ENCODE results near the gene FERMT2.

DNA sequence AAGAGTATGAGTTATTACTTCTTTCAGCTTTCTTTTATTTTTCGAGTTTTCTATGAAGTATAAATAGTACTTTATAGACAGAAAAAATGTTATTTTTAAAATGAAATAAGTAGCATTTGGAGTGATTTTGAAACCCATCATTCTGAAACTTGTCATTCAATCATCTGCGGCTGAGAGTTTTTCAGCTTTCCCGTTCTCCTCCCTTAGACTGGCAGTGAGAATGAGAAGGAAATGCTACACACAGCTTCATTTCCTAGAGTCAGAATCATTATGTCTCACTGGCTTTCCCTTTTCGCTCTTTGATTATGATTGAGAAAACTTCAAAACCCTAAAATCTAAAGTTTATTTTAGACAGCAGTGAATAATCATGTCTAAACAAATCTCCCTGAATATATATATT is 125.8 kb downstream of the FERMT2 start:
- TF ChIP-seq, protein P1, sequence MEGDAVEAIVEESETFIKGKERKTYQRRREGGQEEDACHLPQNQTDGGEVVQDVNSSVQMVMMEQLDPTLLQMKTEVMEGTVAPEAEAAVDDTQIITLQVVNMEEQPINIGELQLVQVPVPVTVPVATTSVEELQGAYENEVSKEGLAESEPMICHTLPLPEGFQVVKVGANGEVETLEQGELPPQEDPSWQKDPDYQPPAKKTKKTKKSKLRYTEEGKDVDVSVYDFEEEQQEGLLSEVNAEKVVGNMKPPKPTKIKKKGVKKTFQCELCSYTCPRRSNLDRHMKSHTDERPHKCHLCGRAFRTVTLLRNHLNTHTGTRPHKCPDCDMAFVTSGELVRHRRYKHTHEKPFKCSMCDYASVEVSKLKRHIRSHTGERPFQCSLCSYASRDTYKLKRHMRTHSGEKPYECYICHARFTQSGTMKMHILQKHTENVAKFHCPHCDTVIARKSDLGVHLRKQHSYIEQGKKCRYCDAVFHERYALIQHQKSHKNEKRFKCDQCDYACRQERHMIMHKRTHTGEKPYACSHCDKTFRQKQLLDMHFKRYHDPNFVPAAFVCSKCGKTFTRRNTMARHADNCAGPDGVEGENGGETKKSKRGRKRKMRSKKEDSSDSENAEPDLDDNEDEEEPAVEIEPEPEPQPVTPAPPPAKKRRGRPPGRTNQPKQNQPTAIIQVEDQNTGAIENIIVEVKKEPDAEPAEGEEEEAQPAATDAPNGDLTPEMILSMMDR (conservative IDR thresholded peaks at IDR 0.05; ENCODE audit: low read depth, low read length) = no peak
- TF ChIP-seq EZH2 (IDR thresholded peaks at IDR 0.05; ENCODE audit: low read length, unreplicated experiment) = no peak
